ENCODE data around the gene IFT122. TPM values are rescaled to one million over a fixed set of nuclear protein-coding genes. Genes with fewer than 3 reads are reported as not detected.

The IFT122 gene
- total RNA-seq, 4 donors from 2014 or later, result 4.1 to 70.2 (median 38.6) TPM

- Histone ChIP-seq H3K4me3 (no peak within 1 kb of the TSS), H3K4me1 (no peaks in the 10 kb centered on the region), H3K27me3 (no peaks in the 10 kb centered on the region), H3K27ac (no peak within 1 kb of the TSS), H3K9me3 (no peaks in the 10 kb centered on the region), H3K36me3 (no peaks in the 10 kb centered on the region)
- no peak for DNase-seq
- intact Hi-C loops (cut with DNase I; ENCODE audit: low total_unique reads), result no loop called here
- TF ChIP-seq CTCF (IDR thresholded peaks at IDR 0.05) (no peak), POLR2A (IDR thresholded peaks at IDR 0.05) (no peak)
Observed at GRCh38 chr3:129528589-129529100, 88.6 kb downstream of the IFT122 start, which contains the start of gene RHO. Gene RHO, plus strand, starts transcription at chr3:129528639. Its CDS starts 95 bp downstream, at chr3:129528734.

- H3K27me3 ChIP-seq, result no peaks in the 10 kb centered on the region
- intact Hi-C loops (cut with DNase I; ENCODE audit: low total_unique reads), result no loop called here
- TF ChIP-seq CTCF (IDR thresholded peaks at IDR 0.05) (no peak), POLR2A (IDR thresholded peaks at IDR 0.05) (no peak)
- no peak overlapping the region for H3K27ac ChIP-seq
- no peak overlapping the region for H3K4me3 ChIP-seq
- no peaks in the 10 kb centered on the region for H3K4me1 ChIP-seq
- no peaks in the 10 kb centered on the region for H3K9me3 ChIP-seq
- no peaks in the 10 kb centered on the region for H3K36me3 ChIP-seq
- DNase-seq, result no peak
Observed at GRCh38 chr3:129529436-129530210, 89.6 kb downstream of the IFT122 start.

GRCh38 chr3:129530251-129530791, 90.3 kb downstream of the IFT122 start:
- intact Hi-C loops (cut with DNase I; ENCODE audit: low total_unique reads), result no loop called here
- no peaks in the 10 kb centered on the region for H3K36me3 ChIP-seq
- H3K9me3 ChIP-seq, result no peaks in the 10 kb centered on the region
- H3K27ac ChIP-seq, result no peak overlapping the region
- no peak for TF ChIP-seq POLR2A (IDR thresholded peaks at IDR 0.05)
- no peak for TF ChIP-seq CTCF (IDR thresholded peaks at IDR 0.05)
- no peak overlapping the region for H3K4me3 ChIP-seq
- H3K27me3 ChIP-seq, result no peaks in the 10 kb centered on the region
- H3K4me1 ChIP-seq, result no peaks in the 10 kb centered on the region
- no peak for DNase-seq

GRCh38 chr3:129530821-129531220, 90.8 kb downstream of the IFT122 start:
- H3K4me1 ChIP-seq, result no peaks in the 10 kb centered on the region
- no peaks in the 10 kb centered on the region for H3K36me3 ChIP-seq
- DNase-seq, result no peak
- TF ChIP-seq POLR2A (IDR thresholded peaks at IDR 0.05) (no peak), CTCF (IDR thresholded peaks at IDR 0.05) (no peak)
- intact Hi-C loops (cut with DNase I; ENCODE audit: low total_unique reads), result no loop called here
- H3K27me3 ChIP-seq, result no peaks in the 10 kb centered on the region
- H3K4me3 ChIP-seq, result no peak overlapping the region
- H3K9me3 ChIP-seq, result no peaks in the 10 kb centered on the region
- H3K27ac ChIP-seq, result no peak overlapping the region

GRCh38 chr3:129531699-129532098, 91.7 kb downstream of the IFT122 start:
- Histone ChIP-seq H3K9me3 (no peaks in the 10 kb centered on the region), H3K27ac (no peak overlapping the region), H3K4me3 (no peak overlapping the region), H3K36me3 (no peaks in the 10 kb centered on the region), H3K4me1 (no peaks in the 10 kb centered on the region), H3K27me3 (no peaks in the 10 kb centered on the region)
- intact Hi-C loops (cut with DNase I; ENCODE audit: low total_unique reads), result no loop called here
- no peak for DNase-seq
- TF ChIP-seq CTCF (IDR thresholded peaks at IDR 0.05), result no peak
- no peak for TF ChIP-seq POLR2A (IDR thresholded peaks at IDR 0.05)
